ENCODE results near the gene ACP2. TPM values are rescaled to one million over a fixed set of nuclear protein-coding genes. Genes with fewer than 3 reads are reported as not detected.

The ACP2 gene
- polyA plus RNA-seq, 1 of the 3 experiments (the other 2 are of a cell fraction): 17.5 TPM

GRCh38 chr11:47220401-47220821, 28.2 kb downstream of the ACP2 start:
- Histone ChIP-seq H3K27me3 (ENCODE audit: insufficient read depth) (no peaks in the 10 kb centered on the region), H3K4me2 (peak overlapping the region; percentile 48), H2AFZ (ENCODE audit: low read depth) (no peak overlapping the region), H3K4me1 (ENCODE audit: control insufficient read depth in 1 of 2, insufficient read depth in 2 of 2, low read depth in 1 of 2, low read length in 1 of 2) (peaks cover 13 to 31% of the 10 kb centered on the region in 2 experiments; a peak in 2 of 4 replicates), H3K4me3 (ENCODE audit: low read depth in 2 of 2, low read length in 1 of 2) (no peak overlapping the region), H3K9me2 (no peaks in the 10 kb centered on the region), H3F3A (replicated peaks; ENCODE audit: insufficient read depth) (peaks cover 27% of the 10 kb centered on the region), H3K27ac (ENCODE audit: low read depth in 2 of 2, low read length in 1 of 2) (peak overlapping the region in 1 of 2 experiments; percentile 21; a peak in 2 of 4 replicates), H3K79me2 (ENCODE audit: insufficient read depth) (peaks cover 80% of the 10 kb centered on the region), H3K9ac (no peak overlapping the region), H3K9me3 (no peaks in the 10 kb centered on the region), H3K36me3 (replicated peaks in 1 of 2; ENCODE audit: control insufficient read depth in 1 of 2, insufficient read depth in 2 of 2, low read length in 1 of 2) (peaks cover 12 to 30% of the 10 kb centered on the region in 2 experiments), H4K20me1 (ENCODE audit: insufficient read depth) (peaks cover 41% of the 10 kb centered on the region)
- ChIA-PET CTCF (interaction anchor here (0.6 to 2.3 kb wide), 5 partner anchors 13 to 134 kb away, joined by 3 to 7 read pairs (median 4); no protein-coding TSS in a partner anchor), POLR2A (interaction anchor here (0.7 to 2.2 kb wide), 5 partner anchors 11 to 41 kb away, joined by 3 to 9 read pairs (median 4); partner anchors contain the start of gene ACP2)
- TF ChIP-seq GABPA (IDR thresholded peaks at IDR 0.05; ENCODE audit: low read depth) (no peak), RXRA (IDR thresholded peaks at IDR 0.05; ENCODE audit: borderline replicate concordance, low read depth) (no peak), TCF12 (IDR thresholded peaks at IDR 0.05) (peak; percentile 69), PBX3 (IDR thresholded peaks at IDR 0.05) (peak; percentile 52), FOSL2 (IDR thresholded peaks at IDR 0.05; ENCODE audit: borderline replicate concordance, low read depth) (peak; percentile 38; the same call in 1 of the 2 replicates)
- no peak for DNase-seq
- 25% methylated on average over 1 of the region's 1 CpG for WGBS (ENCODE audit: low lambda C conversion rate)

- Histone ChIP-seq H3K36me3 (replicated peaks in 1 of 2; ENCODE audit: control insufficient read depth in 1 of 2, insufficient read depth in 2 of 2, low read length in 1 of 2) (peaks cover 9 to 16% of the 10 kb centered on the region in 2 experiments), H3F3A (replicated peaks; ENCODE audit: insufficient read depth) (peaks cover 34% of the 10 kb centered on the region), H3K9me3 (no peaks in the 10 kb centered on the region), H3K27ac (ENCODE audit: low read depth in 2 of 2, low read length in 1 of 2) (peak overlapping the region; percentile 90 to 94), H3K4me3 (ENCODE audit: low read depth in 2 of 2, low read length in 1 of 2) (peak overlapping the region; percentile 61 to 79), H2AFZ (ENCODE audit: low read depth) (no peak overlapping the region), H4K20me1 (ENCODE audit: insufficient read depth) (peaks cover 41% of the 10 kb centered on the region), H3K79me2 (ENCODE audit: insufficient read depth) (peaks cover 64% of the 10 kb centered on the region), H3K4me2 (peak overlapping the region; percentile 92), H3K9ac (peak overlapping the region; percentile 96), H3K9me2 (no peaks in the 10 kb centered on the region), H3K27me3 (ENCODE audit: insufficient read depth) (no peaks in the 10 kb centered on the region), H3K4me1 (ENCODE audit: control insufficient read depth in 1 of 2, insufficient read depth in 2 of 2, low read depth in 1 of 2, low read length in 1 of 2) (peaks cover 16 to 31% of the 10 kb centered on the region in 2 experiments; a peak in 2 of 4 replicates)
- POLR2A ChIA-PET: interaction anchor here (1.1 to 4.2 kb wide), 4 partner anchors 18 to 37 kb away, joined by 3 to 69 read pairs (median 16); partner anchors contain the start of genes ACP2 and PACSIN3
- CTCF ChIA-PET: interaction anchor here (0.9 to 4.0 kb wide), 8 partner anchors 14 to 139 kb away, joined by 3 to 28 read pairs (median 5); partner anchors contain the start of genes ACP2, ARFGAP2 and PACSIN3
- TF ChIP-seq JUND (IDR thresholded peaks at IDR 0.05) (peak; percentile 38; the same call in 1 of the 2 replicates), TCF12 (IDR thresholded peaks at IDR 0.05) (peak; percentile 57), SMC3 (IDR thresholded peaks at IDR 0.05; ENCODE audit: low read depth, low read length) (peak; percentile 15; the same call in 1 of the 2 replicates), MXI1 (IDR thresholded peaks at IDR 0.05; ENCODE audit: low read depth, low read length) (peak; percentile 83), FOSL2 (IDR thresholded peaks at IDR 0.05; ENCODE audit: borderline replicate concordance, low read depth) (peak; percentile 54; the same call in 1 of the 2 replicates), NFIC (IDR thresholded peaks at IDR 0.05; ENCODE audit: borderline replicate concordance) (peak; percentile 77), RAD21 (IDR thresholded peaks at IDR 0.05; ENCODE audit: low read length) (peak; percentile 37), EP300 (IDR thresholded peaks at IDR 0.05; ENCODE audit: borderline replicate concordance in 1 of 2, low read depth in 1 of 2, low read length in 1 of 2) (peak in 1 of 2 experiments; percentile 10; a peak in 1 of 4 replicates), RCOR1 (IDR thresholded peaks at IDR 0.05; ENCODE audit: low read length) (no peak), FOXM1 (IDR thresholded peaks at IDR 0.05; ENCODE audit: low read depth) (no peak), PBX3 (IDR thresholded peaks at IDR 0.05) (peak; percentile 2; the same call in 1 of the 2 replicates), SIN3A (IDR thresholded peaks at IDR 0.05; ENCODE audit: borderline replicate concordance, low read depth, low read length) (0 out of 2 replicates have a peak, but pooled peaks have one; percentile 39), MAX (IDR thresholded peaks at IDR 0.05; ENCODE audit: low read depth) (no peak), TAF1 (IDR thresholded peaks at IDR 0.05; ENCODE audit: borderline replicate concordance, low read depth, low read length) (peak; percentile 45; the same call in 1 of the 2 replicates), RXRA (IDR thresholded peaks at IDR 0.05; ENCODE audit: borderline replicate concordance, low read depth) (no peak; the same call in 1 of the 2 replicates), POLR2AphosphoS5 (IDR thresholded peaks at IDR 0.05; ENCODE audit: low read depth, low read length) (0 out of 2 replicates have a peak, but pooled peaks have one; percentile 46)
- 0% methylated on average over 12 of the region's 12 CpGs for WGBS (ENCODE audit: low lambda C conversion rate)
- DNase-seq: peak; percentile 72
Observed at GRCh38 chr11:47216121-47216798, 32.4 kb downstream of the ACP2 start.

Data from SK-N-SH (cell line).